SK-N-SH (cell line): ENCODE measurements around the gene NOP53.

ENCODE experiments used
- CHD2 ChIP-seq: fragments of 150-350 bp; IDR thresholded peaks from 2 replicates; pipeline ENCODE4 v1.6.1; 2018; ENCODE audit warnings: low read length; ENCODE audit not compliant: partially characterized antibody
- CTCF ChIP-seq: fragments of 200-600 bp; sonication (generic); IDR thresholded peaks from 2 replicates; pipeline ENCODE4 v1.6.1; 2017; ENCODE audit warnings: antibody characterized with exemption, mild to moderate bottlenecking, moderate library complexity
- GABPA ChIP-seq: IDR thresholded peaks from 2 replicates; pipeline ENCODE4 v1.4.0; 2012; ENCODE audit warnings: low read depth, mild to moderate bottlenecking
- MEF2A ChIP-seq: IDR thresholded peaks from 2 replicates; pipeline ENCODE4 v1.4.0; 2012; ENCODE audit warnings: low read depth, borderline replicate concordance
- NRF1 ChIP-seq: IDR thresholded peaks from 2 replicates; pipeline ENCODE4 v1.6.1; 2012; ENCODE audit warnings: low read depth, mild to moderate bottlenecking, low read length
- POLR2AphosphoS5 ChIP-seq: IDR thresholded peaks from 2 replicates; pipeline ENCODE4 v1.6.1; 2012; ENCODE audit warnings: low read depth, low read length
- RAD21 ChIP-seq: IDR thresholded peaks from 2 replicates; pipeline ENCODE4 v1.6.1; 2012; ENCODE audit warnings: mild to moderate bottlenecking, low read length
- REST ChIP-seq: IDR thresholded peaks from 2 replicates; pipeline ENCODE4 v1.6.1; 2012; ENCODE audit warnings: mild to moderate bottlenecking, low read depth, low read length, moderate library complexity
- RFX5 ChIP-seq: IDR thresholded peaks from 2 replicates; pipeline ENCODE4 v1.6.1; 2012; ENCODE audit warnings: mild to moderate bottlenecking, improper control_type of control experiment, low read length
- TAF1 ChIP-seq: IDR thresholded peaks from 2 replicates; pipeline ENCODE4 v1.6.1; 2012; ENCODE audit warnings: low read depth, mild to moderate bottlenecking, low read length, moderate library complexity, borderline replicate concordance
- TF ChIP-seq, protein P1 (sequence below): IDR thresholded peaks from 2 replicates; pipeline ENCODE4 v1.4.0; 2012; ENCODE audit warnings: low read depth, borderline replicate concordance

GRCh38 chr19:47762151-47762550 lies 16.8 kb downstream of the NOP53 start:
- TF ChIP-seq POLR2AphosphoS5 (no peak), REST (no peak), RAD21 (no peak), CTCF (no peak), GABPA (no peak), MEF2A (no peak), RFX5 (no peak), TAF1 (no peak), NRF1 (no peak), CHD2 (no peak)
- TF ChIP-seq, protein P1, sequence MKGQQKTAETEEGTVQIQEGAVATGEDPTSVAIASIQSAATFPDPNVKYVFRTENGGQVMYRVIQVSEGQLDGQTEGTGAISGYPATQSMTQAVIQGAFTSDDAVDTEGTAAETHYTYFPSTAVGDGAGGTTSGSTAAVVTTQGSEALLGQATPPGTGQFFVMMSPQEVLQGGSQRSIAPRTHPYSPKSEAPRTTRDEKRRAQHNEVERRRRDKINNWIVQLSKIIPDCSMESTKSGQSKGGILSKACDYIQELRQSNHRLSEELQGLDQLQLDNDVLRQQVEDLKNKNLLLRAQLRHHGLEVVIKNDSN: no peak
